Measurements from ENCODE around the gene HRC.
"Not testable (repeated sequence)": the region's sequence is repeated elsewhere in the genome, so short reads cannot be mapped to it uniquely, and the experiment has no call there.

Gene HRC

DNA sequence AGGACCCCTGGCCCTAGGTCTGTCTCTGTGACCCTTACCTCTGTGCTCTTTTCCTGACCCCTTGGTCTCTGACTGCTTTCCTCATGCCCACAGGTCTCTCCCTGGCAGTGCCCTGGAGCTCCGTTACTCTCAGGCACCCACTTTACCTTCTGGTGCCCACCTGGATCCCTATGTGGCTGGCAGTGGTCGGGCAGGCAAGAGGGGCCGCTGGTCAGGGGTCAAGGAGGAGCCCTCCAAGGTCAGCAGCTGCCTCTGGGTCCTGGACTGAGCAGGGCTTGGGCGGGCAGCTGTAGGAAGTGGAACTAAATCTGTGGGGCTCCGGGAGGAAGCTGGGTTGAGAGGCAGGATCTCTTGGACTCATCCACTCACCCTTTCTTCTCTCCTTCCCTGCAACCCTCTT, 19.5 kb downstream of the HRC start:
- TF ChIP-seq GATA1 (IDR thresholded peaks at IDR 0.05; ENCODE audit: low read depth, low read length) (no peak), POLR2A (IDR thresholded peaks at IDR 0.05; ENCODE audit: low read length) (no peak)
- no peak for DNase-seq

GRCh38 chr19:49133621-49134454, 21.4 kb downstream of the HRC start:
- TF ChIP-seq GATA1 (IDR thresholded peaks at IDR 0.05; ENCODE audit: low read depth, low read length) = no peak
- no peak for TF ChIP-seq POLR2A (IDR thresholded peaks at IDR 0.05; ENCODE audit: low read length)
- peak in 1 of 2 experiments; percentile 85 for DNase-seq

DNA sequence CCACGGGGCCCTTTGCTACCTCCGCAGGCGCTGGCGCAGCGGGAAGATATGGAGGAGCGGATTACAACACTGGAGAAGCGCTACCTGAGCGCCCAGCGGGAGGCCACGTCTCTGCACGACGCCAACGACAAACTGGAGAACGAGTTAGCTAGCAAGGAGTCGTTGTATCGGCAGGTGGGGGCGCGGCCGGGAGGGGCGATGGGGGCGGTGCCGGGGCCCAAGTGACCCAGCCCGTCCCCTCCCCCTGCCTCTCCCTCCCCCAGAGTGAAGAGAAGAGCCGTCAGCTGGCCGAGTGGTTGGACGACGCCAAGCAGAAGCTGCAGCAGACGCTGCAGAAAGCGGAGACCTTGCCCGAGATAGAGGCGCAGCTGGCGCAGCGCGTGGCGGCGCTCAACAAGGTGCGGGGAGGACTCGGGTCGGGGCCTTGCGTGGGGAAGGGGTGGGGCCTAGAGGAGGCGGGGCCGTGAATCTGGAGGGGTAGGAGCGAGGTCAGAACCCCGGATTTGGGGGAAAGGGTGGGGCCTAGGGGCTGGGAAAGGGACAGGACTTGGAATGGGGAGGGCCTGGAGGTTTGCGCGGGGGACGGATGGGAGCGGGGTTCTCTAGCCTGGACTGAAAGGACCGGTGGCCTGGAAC, 22.1 kb downstream of the HRC start:
- TF ChIP-seq GATA1 (IDR thresholded peaks at IDR 0.05; ENCODE audit: low read depth, low read length) = no peak
- no peak for TF ChIP-seq POLR2A (IDR thresholded peaks at IDR 0.05; ENCODE audit: low read length)

GRCh38 chr19:49130325-49130724, 24.9 kb downstream of the HRC start:
- no peak for DNase-seq

More for the DNA sequence above, 22.1 kb downstream of the HRC start:
- DNase-seq = peak in 1 of 2 experiments; percentile 67

GRCh38 chr19:49129238-49129583, 26.0 kb downstream of the HRC start:
- TF ChIP-seq GATA1 (IDR thresholded peaks at IDR 0.05; ENCODE audit: low read depth, low read length) (no peak), POLR2A (IDR thresholded peaks at IDR 0.05; ENCODE audit: low read length) (no peak)
- DNase-seq = no peak

More at GRCh38 chr19:49130325-49130724, 24.9 kb downstream of the HRC start:
- no peak for TF ChIP-seq GATA1 (IDR thresholded peaks at IDR 0.05; ENCODE audit: low read depth, low read length)
- TF ChIP-seq POLR2A (IDR thresholded peaks at IDR 0.05; ENCODE audit: low read length) = no peak

- no peak for DNase-seq
- TF ChIP-seq GATA1 (IDR thresholded peaks at IDR 0.05; ENCODE audit: low read depth, low read length) (no peak), POLR2A (IDR thresholded peaks at IDR 0.05; ENCODE audit: low read length) (no peak)
Measured at GRCh38 chr19:49128545-49129237, 26.5 kb downstream of the HRC start.

DNA sequence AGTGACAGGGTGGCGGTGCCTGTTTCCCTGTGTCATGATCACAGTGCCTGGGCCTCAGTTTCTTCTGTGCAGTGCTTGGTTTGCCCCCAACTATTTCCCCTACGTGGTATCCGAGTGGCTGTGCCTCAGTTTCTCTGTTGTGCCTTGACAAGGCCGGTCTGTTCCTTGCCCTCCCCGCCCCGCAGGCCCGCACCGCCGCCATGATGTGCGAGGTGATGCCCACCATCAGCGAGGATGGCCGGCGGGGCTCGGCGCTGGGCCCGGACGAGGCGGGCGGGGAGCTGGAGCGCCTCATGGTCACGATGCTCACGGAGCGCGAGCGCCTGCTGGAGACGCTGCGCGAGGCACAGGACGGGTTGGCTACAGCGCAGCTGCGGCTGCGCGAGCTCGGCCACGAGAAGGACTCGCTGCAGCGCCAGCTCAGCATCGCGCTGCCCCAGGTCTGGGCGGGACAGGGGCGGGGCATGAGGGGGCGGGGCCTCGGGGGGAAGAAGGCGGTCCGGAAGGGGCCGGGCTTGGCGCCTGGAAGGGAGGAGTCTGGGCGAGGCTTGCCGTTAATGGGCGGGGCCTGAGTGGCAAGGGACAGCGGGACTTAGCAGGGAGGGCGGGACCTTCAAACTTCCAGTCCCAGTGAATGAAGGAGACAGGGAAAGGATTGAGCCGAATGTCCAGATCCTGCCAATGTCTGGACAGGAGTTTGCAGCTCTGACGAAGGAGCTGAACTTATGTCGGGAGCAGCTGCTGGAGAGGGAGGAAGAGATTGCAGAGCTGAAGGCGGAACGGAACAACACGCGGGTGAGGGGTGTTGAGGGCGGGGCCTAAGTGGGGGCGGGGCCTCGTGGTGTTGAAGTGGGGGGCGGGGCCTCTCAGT, 27.3 kb downstream of the HRC start:
- peak; percentile 97 to 99 for DNase-seq
- TF ChIP-seq GATA1 (IDR thresholded peaks at IDR 0.05; ENCODE audit: low read depth, low read length) (no peak), POLR2A (IDR thresholded peaks at IDR 0.05; ENCODE audit: low read length) (no peak)

DNA sequence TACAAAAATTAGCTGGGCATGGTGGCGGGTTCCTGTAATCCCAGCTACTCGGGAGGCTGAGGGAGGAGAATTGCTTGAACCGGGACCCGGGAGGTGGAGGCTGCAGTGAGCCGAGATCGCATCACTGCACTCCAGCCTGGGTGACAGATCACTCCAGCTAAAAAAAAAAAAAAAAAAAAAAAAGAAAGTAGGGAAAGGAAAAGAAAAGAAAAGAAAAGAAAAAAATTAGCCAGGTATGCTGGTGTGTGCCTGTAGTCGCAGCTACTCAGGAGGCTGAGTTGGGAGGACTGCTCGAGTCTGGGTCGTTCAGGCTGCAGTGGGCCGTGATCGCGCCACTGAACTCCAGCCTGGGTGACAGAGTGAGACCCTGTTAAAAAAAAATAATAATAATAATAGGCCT, 28.0 kb downstream of the HRC start:
- DNase-seq = not testable (repeated sequence)

GRCh38 chr19:49126575-49126974, 28.6 kb downstream of the HRC start:
- no peak for TF ChIP-seq POLR2A (IDR thresholded peaks at IDR 0.05; ENCODE audit: low read length)
- TF ChIP-seq GATA1 (IDR thresholded peaks at IDR 0.05; ENCODE audit: low read depth, low read length) = no peak
- no peak for DNase-seq

DNA sequence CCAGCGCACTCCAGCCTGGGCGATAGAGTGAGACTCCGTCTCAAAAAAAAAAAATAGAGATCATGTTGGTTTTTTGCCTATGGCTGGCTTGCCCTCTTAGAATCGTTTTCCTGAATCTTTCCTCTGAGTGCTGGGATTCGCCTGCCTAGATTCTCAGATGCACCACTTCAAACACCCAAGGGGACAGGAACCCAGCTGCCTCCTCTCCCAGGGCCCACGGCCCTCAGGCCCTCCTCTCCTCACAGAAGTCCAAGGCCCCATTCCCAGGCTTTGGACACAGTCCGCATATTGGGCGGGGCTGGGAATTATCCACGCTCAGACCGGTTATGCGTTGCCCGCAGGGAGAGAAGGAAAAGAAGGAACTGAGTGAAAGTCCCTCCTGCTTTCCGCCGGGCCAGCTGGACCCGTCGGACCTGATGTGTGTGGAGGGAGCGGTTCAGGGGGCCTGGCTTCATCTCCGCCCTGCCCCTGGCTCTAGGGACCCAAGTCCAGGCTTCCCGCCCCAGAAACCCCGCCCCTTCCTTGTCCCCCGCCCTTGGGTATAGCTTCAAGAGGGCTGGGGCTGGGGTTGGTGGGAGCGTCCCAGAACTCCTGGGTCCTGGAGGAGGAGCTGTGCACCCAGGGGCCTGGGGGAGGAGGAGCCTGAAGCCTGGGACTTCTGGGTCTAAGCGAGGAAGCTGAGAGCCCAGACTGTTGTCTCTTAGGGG, 30.0 kb downstream of the HRC start:
- TF ChIP-seq GATA1 (IDR thresholded peaks at IDR 0.05; ENCODE audit: low read depth, low read length) (no peak), POLR2A (IDR thresholded peaks at IDR 0.05; ENCODE audit: low read length) (no peak)

DNA sequence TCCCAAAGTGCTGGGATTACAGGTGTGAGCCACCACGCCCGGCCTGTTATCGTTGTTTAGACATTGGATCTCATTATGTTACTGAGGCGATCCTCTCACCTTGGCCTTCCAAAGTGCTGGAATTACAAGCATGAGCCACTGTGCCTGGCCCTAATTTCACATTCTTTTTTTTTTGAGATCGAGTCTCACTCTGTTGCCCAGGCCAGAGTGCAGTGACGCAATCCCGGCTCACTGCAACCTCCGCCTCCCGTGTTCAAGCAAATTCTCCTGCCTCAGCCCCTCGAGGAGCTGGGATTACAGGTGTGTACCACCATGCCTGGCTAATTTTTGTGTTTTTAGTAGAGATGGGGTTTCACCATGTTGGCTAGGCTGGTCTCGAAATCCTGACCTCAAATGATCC, 31.9 kb downstream of the HRC start:
- not testable (repeated sequence) for DNase-seq

More for the DNA sequence above, 30.0 kb downstream of the HRC start:
- DNase-seq = no peak

DNA sequence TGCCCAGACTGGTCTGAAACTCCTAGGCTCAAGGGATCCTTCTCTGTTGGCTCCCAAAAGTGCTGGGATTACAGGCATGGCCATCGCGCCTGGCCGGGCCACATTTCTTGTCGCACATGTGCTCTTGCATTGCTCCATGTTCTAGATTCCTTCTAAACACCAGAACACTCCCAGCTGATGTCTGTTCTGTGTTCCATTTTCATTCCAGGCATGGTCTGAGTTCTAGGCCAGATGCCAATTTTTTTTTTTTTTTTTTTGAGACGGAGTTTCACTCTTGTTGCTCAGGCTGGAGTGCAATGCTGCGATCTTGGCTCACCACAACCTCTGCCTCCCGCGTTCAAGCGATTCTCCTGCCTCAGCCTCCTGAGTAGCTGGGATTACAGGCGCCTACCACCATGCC, 33.4 kb downstream of the HRC start:
- not testable (repeated sequence) for DNase-seq

DNA sequence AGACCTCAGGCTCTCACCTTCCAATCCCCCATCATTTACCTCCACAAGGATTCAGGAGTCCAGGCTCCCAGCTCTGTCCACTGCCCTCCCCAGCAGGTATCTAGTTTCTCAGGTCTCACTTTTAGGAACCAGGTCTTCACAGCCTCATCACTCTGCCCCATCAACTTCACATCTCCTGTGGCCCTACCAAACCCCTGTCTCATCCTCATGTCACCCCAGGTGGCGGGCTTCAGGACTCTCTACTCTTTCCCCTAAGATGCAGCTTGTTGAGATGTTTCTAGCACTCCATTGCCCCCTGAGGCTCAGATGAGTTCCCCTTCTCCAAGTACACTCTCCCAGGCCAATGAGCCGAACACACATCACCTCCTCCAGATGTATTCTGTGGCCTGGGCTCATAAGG, 34.3 kb downstream of the HRC start:
- TF ChIP-seq POLR2A (IDR thresholded peaks at IDR 0.05; ENCODE audit: low read length) (no peak), GATA1 (IDR thresholded peaks at IDR 0.05; ENCODE audit: low read depth, low read length) (no peak)
- no peak for DNase-seq
